Adipocyte (in vitro differentiated cells): ENCODE measurements around the gene KAT6B.

Experiments
- DNase-seq: peaks from one replicate; pipeline ENCODE4 v3.0.0-alpha.2; 2015; ENCODE audit warnings: low read depth
- H3K27me3 ChIP-seq: replicated peaks from 2 replicates; pipeline ENCODE4 v1.7.0; 2013; ENCODE audit warnings: mild to moderate bottlenecking, low read length, moderate library complexity; ENCODE audit not compliant: control insufficient read depth, insufficient read depth
- H3K36me3 ChIP-seq: 2 replicates; pipeline ENCODE4 v1.7.0; 2013; ENCODE audit warnings: low read length, mild to moderate bottlenecking, moderate library complexity; ENCODE audit not compliant: control insufficient read depth, insufficient read depth, severe bottlenecking
- H3K4me1 ChIP-seq: 2 replicates; pipeline ENCODE4 v1.7.0; 2013; ENCODE audit warnings: mild to moderate bottlenecking, low read length, moderate library complexity; ENCODE audit not compliant: control insufficient read depth, insufficient read depth
- H3K4me3 ChIP-seq: 2 replicates; pipeline ENCODE4 v1.7.0; 2013; ENCODE audit warnings: mild to moderate bottlenecking, low read length, moderate library complexity
- H3K9ac ChIP-seq: 2 replicates; pipeline ENCODE4 v1.7.0; 2013; ENCODE audit warnings: mild to moderate bottlenecking, low read length, moderate library complexity
- H3K9me3 ChIP-seq: 2 replicates; pipeline ENCODE4 v1.7.0; 2013; ENCODE audit warnings: mild to moderate bottlenecking, low read length, moderate library complexity; ENCODE audit not compliant: control insufficient read depth

The KAT6B gene

GRCh38 chr10:75080554-75080953 lies 254.2 kb downstream of the KAT6B start:
- Histone ChIP-seq H3K9me3 (peaks cover 11% of the 10 kb centered on the region), H3K4me3 (no peak overlapping the region), H3K4me1 (no peaks in the 10 kb centered on the region), H3K36me3 (no peaks in the 10 kb centered on the region), H3K27me3 (peaks cover 13% of the 10 kb centered on the region), H3K9ac (no peak overlapping the region)
- no peak for DNase-seq

- H3K4me3 ChIP-seq, result no peak overlapping the region
- no peak overlapping the region for H3K9ac ChIP-seq
- peaks cover 14% of the 10 kb centered on the region for H3K27me3 ChIP-seq
- DNase-seq, result no peak
- peaks cover 11% of the 10 kb centered on the region for H3K9me3 ChIP-seq
- H3K36me3 ChIP-seq, result no peaks in the 10 kb centered on the region
- no peaks in the 10 kb centered on the region for H3K4me1 ChIP-seq
Measured at GRCh38 chr10:75081379-75081778, 255.0 kb downstream of the KAT6B start.
